SK-N-SH (cell line): ENCODE data around the gene AFMID.

ENCODE experiments used
- CHD2 ChIP-seq: fragments of 150-350 bp; IDR thresholded peaks from 2 replicates; pipeline ENCODE4 v1.6.1; 2018; ENCODE audit warnings: low read length; ENCODE audit not compliant: partially characterized antibody
- CTCF ChIP-seq: fragments of 200-600 bp; sonication (generic); IDR thresholded peaks from 2 replicates; pipeline ENCODE4 v1.6.1; 2017; ENCODE audit warnings: antibody characterized with exemption, mild to moderate bottlenecking, moderate library complexity
- ELF1 ChIP-seq: IDR thresholded peaks from 2 replicates; pipeline ENCODE4 v1.4.0; 2012
- FOXJ3 ChIP-seq: sonication (generic); formaldehyde crosslinking; IDR thresholded peaks from 2 replicates; pipeline ENCODE4 v1.5.1; 2020; ENCODE audit warnings: mild to moderate bottlenecking, missing genetic modification reagents
- FOXM1 ChIP-seq: IDR thresholded peaks from 2 replicates; pipeline ENCODE4 v1.4.0; 2012; ENCODE audit warnings: low read depth, mild to moderate bottlenecking
- GABPA ChIP-seq: IDR thresholded peaks from 2 replicates; pipeline ENCODE4 v1.4.0; 2012; ENCODE audit warnings: low read depth, mild to moderate bottlenecking
- MXI1 ChIP-seq: IDR thresholded peaks from 2 replicates; pipeline ENCODE4 v1.6.1; 2012; ENCODE audit warnings: mild to moderate bottlenecking, low read depth, low read length, improper control_type of control experiment
- POLR2AphosphoS5 ChIP-seq: IDR thresholded peaks from 2 replicates; pipeline ENCODE4 v1.6.1; 2012; ENCODE audit warnings: low read depth, low read length
- REST ChIP-seq: IDR thresholded peaks from 2 replicates; pipeline ENCODE4 v1.6.1; 2012; ENCODE audit warnings: mild to moderate bottlenecking, low read depth, low read length, moderate library complexity
- TAF1 ChIP-seq: IDR thresholded peaks from 2 replicates; pipeline ENCODE4 v1.6.1; 2012; ENCODE audit warnings: low read depth, mild to moderate bottlenecking, low read length, moderate library complexity, borderline replicate concordance
- TEAD4 ChIP-seq: IDR thresholded peaks from 2 replicates; pipeline ENCODE4 v1.4.0; 2012; ENCODE audit warnings: mild to moderate bottlenecking, borderline replicate concordance; ENCODE audit not compliant: insufficient read depth
- USF2 ChIP-seq: fragments of 150-350 bp; IDR thresholded peaks from 2 replicates; pipeline ENCODE4 v1.6.1; 2017; ENCODE audit warnings: antibody characterized with exemption, low read length, low read depth, borderline replicate concordance
- YY1 ChIP-seq: IDR thresholded peaks from 2 replicates; pipeline ENCODE4 v1.4.0; 2012; ENCODE audit warnings: low read depth, mild to moderate bottlenecking

GRCh38 chr17:78172249-78173051, 14.7 kb upstream of the AFMID start:
- TF ChIP-seq CTCF (no peak), FOXJ3 (CRISPR knock-in tag) (no peak), GABPA (no peak), FOXM1 (no peak), TEAD4 (no peak), ELF1 (no peak), REST (no peak), MXI1 (no peak), POLR2AphosphoS5 (no peak), YY1 (no peak), USF2 (no peak), TAF1 (no peak), CHD2 (no peak)
